Measurements from ENCODE around the gene OXNAD1.
"Not testable (repeated sequence)": the region's sequence is repeated elsewhere in the genome, so short reads cannot be mapped to it uniquely, and the experiment has no call there.

The OXNAD1 gene

GRCh38 chr3:16307832-16308531, 43.0 kb downstream of the OXNAD1 start:
- H3K27ac ChIP-seq: no peak overlapping the region
- no peak for TF ChIP-seq CTCF (conservative IDR thresholded peaks at IDR 0.05)

DNA sequence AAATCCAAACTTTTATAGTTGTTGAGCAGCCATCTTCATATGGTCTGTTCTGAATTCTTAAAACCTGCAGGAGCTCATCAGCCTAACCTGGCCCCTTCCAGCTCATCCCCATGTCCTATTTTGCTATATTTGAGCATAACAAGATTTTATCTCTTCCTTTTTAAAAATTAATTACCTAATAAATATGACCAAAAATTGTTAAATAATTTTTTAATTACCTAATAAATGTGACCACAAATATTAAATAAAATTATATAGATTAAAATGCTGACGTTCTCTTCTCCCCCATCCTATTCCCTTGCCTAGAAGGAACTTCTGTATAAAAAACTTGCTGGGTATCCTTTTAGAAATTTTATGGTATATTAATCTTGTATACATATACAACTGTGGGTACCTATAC, 43.7 kb downstream of the OXNAD1 start:
- H3K27ac ChIP-seq: no peak overlapping the region
- TF ChIP-seq CTCF (conservative IDR thresholded peaks at IDR 0.05): no peak

DNA sequence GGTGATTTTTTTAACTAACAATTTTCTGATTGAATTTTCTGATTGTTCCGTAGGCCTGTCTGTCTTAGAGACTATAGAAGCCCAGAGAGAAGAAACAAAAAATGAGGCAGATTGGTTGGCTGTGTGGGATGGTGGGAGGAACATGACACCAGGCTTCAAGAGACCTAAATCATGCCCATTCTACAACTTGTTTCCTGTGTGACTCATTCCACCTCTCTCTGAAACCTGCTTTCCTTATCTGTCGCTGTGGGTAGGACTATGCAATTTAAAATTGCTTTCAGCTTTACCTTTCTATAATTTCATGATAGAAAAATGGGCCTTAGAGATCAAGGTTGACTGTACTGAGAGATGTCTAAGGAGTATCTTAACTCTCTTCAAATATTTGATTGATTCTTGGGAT, 44.5 kb downstream of the OXNAD1 start:
- no peak overlapping the region for H3K27ac ChIP-seq
- no peak for TF ChIP-seq CTCF (conservative IDR thresholded peaks at IDR 0.05)

GRCh38 chr3:16310486-16310885, 45.5 kb downstream of the OXNAD1 start:
- H3K27ac ChIP-seq: not testable (repeated sequence)

- H3K27ac ChIP-seq: no peak overlapping the region
- no peak for TF ChIP-seq CTCF (conservative IDR thresholded peaks at IDR 0.05)
These were observed 47.0 kb downstream of the OXNAD1 start for GRCh38 chr3:16311960-16312451.

- no peak overlapping the region for H3K27ac ChIP-seq
- TF ChIP-seq CTCF (conservative IDR thresholded peaks at IDR 0.05): no peak
These were observed 49.1 kb downstream of the OXNAD1 start for GRCh38 chr3:16313886-16314645.

DNA sequence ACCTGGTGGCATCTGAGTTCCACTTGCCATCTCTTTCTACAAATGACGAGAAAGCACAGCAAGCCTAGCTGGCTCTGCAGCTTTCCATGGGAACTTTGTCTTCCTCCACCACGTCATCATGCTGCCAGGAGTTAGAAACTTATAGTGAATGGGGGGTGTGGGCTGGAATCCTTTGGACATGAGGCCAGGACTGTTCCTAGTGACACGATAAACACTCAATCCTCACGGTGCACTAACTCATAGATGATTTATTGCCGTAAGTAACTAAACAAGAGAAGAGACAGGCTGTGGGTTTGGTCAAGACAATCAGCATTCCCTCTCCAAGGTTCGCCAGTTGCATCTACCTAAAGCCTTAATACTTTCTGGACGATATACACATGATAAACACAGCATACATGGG, 50.6 kb downstream of the OXNAD1 start:
- TF ChIP-seq CTCF (conservative IDR thresholded peaks at IDR 0.05): no peak
- no peak overlapping the region for H3K27ac ChIP-seq

DNA sequence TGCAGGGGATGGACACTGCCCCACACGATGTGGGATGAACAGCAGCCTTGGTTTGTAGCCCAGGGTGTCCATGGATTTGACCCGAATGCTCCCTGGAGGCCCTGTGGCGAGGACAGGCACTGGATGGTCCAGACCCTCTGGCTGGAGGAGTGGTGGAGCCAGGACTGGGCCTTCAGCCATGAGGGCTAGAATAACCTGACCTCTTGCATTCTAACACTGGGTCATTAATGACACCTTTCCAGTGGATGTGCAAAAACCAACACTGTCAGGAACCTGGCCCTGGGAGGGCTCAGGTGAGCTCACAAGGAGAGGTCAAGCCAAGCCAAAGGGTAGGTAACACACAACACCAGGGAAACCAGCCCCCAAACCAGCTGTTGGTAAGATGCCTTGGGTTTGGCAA, 51.4 kb downstream of the OXNAD1 start:
- no peak for TF ChIP-seq CTCF (conservative IDR thresholded peaks at IDR 0.05)
- no peak overlapping the region for H3K27ac ChIP-seq

Data from VCaP (cell line).